ENCODE data around the gene SPEM2. TPM values are rescaled to one million over a fixed set of nuclear protein-coding genes. Genes with fewer than 3 reads are reported as not detected.

SPEM2 gene
- total RNA-seq, 1 donor from 2014 or later: 0.15 TPM

DNA sequence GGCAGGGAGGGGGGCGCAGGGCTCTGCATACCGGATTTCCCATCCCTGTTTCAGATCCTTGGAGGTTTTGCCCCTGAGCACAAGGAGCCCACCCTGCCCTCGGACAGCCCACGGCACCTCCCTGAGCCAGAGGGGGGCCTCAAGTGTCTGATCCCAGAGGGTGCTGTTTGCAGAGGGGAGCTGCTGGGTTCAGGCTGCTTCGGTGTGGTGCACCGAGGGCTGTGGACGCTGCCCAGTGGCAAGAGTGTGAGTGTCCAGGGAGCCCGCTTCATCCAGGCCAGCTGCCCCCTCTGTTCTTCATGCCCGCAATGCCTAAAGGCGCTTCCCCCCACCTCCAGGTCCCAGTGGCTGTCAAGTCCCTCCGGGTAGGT lies 42.1 kb upstream of the SPEM2 start:
- Mint-ChIP-seq H3K36me3 (ENCODE audit: low read depth, unreplicated experiment) (peaks cover 10% of the 10 kb centered on the region), H3K4me1 (ENCODE audit: unreplicated experiment) (peaks cover 14% of the 10 kb centered on the region), H3K27me3 (ENCODE audit: unreplicated experiment) (peaks cover 28% of the 10 kb centered on the region), H3K9me3 (ENCODE audit: unreplicated experiment) (no peaks in the 10 kb centered on the region), H3K4me3 (ENCODE audit: unreplicated experiment) (no peak overlapping the region), H3K27ac (ENCODE audit: unreplicated experiment) (no peak overlapping the region)
- TF ChIP-seq, protein P1, sequence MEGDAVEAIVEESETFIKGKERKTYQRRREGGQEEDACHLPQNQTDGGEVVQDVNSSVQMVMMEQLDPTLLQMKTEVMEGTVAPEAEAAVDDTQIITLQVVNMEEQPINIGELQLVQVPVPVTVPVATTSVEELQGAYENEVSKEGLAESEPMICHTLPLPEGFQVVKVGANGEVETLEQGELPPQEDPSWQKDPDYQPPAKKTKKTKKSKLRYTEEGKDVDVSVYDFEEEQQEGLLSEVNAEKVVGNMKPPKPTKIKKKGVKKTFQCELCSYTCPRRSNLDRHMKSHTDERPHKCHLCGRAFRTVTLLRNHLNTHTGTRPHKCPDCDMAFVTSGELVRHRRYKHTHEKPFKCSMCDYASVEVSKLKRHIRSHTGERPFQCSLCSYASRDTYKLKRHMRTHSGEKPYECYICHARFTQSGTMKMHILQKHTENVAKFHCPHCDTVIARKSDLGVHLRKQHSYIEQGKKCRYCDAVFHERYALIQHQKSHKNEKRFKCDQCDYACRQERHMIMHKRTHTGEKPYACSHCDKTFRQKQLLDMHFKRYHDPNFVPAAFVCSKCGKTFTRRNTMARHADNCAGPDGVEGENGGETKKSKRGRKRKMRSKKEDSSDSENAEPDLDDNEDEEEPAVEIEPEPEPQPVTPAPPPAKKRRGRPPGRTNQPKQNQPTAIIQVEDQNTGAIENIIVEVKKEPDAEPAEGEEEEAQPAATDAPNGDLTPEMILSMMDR (IDR thresholded peaks at IDR 0.05; ENCODE audit: unreplicated experiment): no peak
- DNase-seq (ENCODE audit: low spot score): no peak

DNA sequence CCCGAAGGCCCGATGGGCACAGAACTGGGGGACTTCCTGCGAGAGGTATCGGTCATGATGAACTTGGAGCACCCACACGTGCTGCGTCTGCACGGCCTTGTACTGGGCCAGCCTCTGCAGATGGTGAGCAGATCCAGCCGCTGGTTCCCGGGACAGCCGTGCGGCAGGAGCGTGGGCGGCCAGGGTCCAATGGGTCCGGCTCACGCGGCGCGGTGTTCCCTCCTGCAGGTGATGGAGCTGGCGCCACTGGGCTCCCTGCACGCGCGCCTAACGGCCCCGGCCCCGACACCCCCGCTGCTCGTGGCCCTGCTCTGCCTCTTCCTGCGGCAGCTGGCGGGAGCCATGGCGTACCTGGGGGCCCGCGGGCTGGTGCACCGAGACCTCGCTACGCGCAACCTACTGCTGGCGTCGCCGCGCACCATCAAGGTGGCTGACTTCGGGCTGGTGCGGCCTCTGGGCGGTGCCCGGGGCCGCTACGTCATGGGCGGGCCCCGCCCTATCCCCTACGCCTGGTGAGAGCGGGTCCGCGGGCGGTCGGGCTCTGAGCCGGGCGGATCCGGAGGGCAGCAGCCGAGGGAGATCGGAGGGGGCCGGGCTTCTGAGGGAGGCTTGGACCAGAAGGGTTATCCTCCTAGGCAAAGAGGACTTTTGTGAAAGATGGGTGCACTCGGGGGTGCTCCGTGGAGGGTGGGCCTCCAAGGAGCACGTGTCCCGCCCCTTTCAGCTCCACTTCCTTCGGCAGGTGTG lies 41.5 kb upstream of the SPEM2 start:
- peaks cover 28% of the 10 kb centered on the region for H3K27me3 Mint-ChIP-seq (ENCODE audit: unreplicated experiment)
- DNase-seq (ENCODE audit: low spot score): peak; percentile 55
- no peaks in the 10 kb centered on the region for H3K9me3 Mint-ChIP-seq (ENCODE audit: unreplicated experiment)
- peaks cover 10% of the 10 kb centered on the region for H3K36me3 Mint-ChIP-seq (ENCODE audit: low read depth, unreplicated experiment)
- TF ChIP-seq, protein P1 (IDR thresholded peaks at IDR 0.05; ENCODE audit: unreplicated experiment): no peak
- no peak overlapping the region for H3K27ac Mint-ChIP-seq (ENCODE audit: unreplicated experiment)
- H3K4me3 Mint-ChIP-seq (ENCODE audit: unreplicated experiment): no peak overlapping the region
- peaks cover 14% of the 10 kb centered on the region for H3K4me1 Mint-ChIP-seq (ENCODE audit: unreplicated experiment)

DNA sequence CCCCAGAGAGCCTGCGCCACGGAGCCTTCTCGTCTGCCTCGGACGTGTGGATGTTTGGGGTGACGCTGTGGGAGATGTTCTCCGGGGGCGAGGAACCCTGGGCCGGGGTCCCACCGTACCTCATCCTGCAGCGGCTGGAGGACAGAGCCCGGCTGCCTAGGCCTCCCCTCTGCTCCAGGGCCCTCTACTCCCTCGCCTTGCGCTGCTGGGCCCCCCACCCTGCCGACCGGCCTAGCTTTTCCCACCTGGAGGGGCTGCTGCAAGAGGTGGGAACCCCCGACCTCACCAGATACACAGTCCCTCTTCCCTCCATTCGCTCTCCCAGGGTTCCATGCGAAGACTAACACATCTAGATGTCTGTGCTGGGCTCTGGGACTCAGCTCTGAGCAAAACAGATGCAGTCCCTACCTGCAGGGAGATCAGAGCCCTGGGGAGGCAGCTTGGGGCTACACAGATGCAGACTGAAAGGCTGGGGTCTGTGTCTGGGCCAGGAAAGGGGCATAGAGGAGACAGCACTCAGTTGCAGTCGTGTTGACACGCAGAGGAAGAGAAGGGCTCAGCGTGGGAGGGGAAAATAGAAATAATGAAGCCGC lies 40.8 kb upstream of the SPEM2 start:
- DNase-seq (ENCODE audit: low spot score): no peak
- peaks cover 27% of the 10 kb centered on the region for H3K27me3 Mint-ChIP-seq (ENCODE audit: unreplicated experiment)
- H3K9me3 Mint-ChIP-seq (ENCODE audit: unreplicated experiment): no peaks in the 10 kb centered on the region
- H3K27ac Mint-ChIP-seq (ENCODE audit: unreplicated experiment): no peak overlapping the region
- H3K4me1 Mint-ChIP-seq (ENCODE audit: unreplicated experiment): peaks cover 17% of the 10 kb centered on the region
- no peak overlapping the region for H3K4me3 Mint-ChIP-seq (ENCODE audit: unreplicated experiment)
- TF ChIP-seq, protein P1 (IDR thresholded peaks at IDR 0.05; ENCODE audit: unreplicated experiment): no peak
- peaks cover 11% of the 10 kb centered on the region for H3K36me3 Mint-ChIP-seq (ENCODE audit: low read depth, unreplicated experiment)

DNA sequence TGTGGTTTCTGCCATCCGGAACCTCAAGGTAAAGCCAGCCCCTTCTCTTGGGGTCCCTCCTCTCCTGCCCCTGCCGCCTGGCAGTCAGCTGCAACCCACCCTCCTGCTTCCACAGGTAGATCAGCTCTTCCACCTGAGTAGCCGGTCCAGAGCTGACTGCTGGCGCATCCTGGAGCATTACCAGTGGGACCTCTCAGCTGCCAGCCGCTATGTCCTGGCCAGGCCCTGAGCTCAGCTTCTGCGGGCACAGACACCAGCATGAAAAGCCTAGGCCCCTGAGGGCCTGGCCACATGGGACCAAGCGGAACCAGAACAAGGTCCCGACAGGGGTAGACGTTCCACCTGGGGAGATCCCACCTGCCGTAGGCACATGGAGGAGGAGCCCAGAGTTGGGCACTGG lies 36.6 kb upstream of the SPEM2 start:
- no peaks in the 10 kb centered on the region for H3K9me3 Mint-ChIP-seq (ENCODE audit: unreplicated experiment)
- H3K4me1 Mint-ChIP-seq (ENCODE audit: unreplicated experiment): peaks cover 37% of the 10 kb centered on the region
- H3K27ac Mint-ChIP-seq (ENCODE audit: unreplicated experiment): no peak overlapping the region
- H3K27me3 Mint-ChIP-seq (ENCODE audit: unreplicated experiment): peaks cover 18% of the 10 kb centered on the region
- no peak for DNase-seq (ENCODE audit: low spot score)
- TF ChIP-seq, protein P1 (IDR thresholded peaks at IDR 0.05; ENCODE audit: unreplicated experiment): no peak
- H3K4me3 Mint-ChIP-seq (ENCODE audit: unreplicated experiment): no peak overlapping the region
- H3K36me3 Mint-ChIP-seq (ENCODE audit: low read depth, unreplicated experiment): peaks cover 16% of the 10 kb centered on the region

Measured in endothelial cell (in vitro differentiated cells).